HG03439 (cell line): ENCODE data around the gene EGFL7.

Source experiments
- ATAC-seq: cut with Tn5 transposase; IDR thresholded peaks from one replicate; pipeline ENCODE4 v1.9.1; 2021; ENCODE audit warnings: mild to moderate bottlenecking, moderate library complexity; ENCODE audit not compliant: unreplicated experiment

Gene EGFL7

DNA sequence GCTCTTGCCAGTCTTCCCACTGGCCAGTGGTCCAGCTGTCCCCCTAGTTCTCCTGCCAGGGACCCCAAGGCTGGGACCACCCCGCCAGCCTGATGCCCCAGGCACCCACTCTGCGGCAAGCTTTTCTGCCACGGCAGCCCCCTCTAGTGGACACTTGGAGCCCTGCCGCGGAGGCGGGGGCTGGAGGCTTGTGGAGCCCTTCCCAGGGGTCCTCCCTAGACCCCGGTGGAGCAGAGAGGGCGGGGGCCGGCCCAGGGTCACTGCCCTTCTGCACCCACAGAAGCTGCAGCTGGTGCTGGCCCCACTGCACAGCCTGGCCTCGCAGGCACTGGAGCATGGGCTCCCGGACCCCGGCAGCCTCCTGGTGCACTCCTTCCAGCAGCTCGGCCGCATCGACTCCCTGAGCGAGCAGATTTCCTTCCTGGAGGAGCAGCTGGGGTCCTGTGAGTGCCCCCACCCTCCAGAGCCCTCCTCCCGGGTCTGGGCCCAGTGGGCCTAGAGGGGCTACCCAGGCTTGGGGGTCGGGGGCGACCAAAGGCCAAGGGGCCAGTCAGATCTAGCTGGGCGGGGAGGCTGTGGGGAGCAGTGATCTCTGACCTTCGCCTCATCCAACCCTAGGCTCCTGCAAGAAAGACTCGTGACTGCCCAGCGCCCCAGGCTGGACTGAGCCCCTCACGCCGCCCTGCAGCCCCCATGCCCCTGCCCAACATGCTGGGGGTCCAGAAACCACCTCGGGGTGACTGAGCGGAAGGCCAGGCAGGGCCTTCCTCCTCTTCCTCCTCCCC, 9.1 kb downstream of the EGFL7 start:
- no peak for ATAC-seq

DNA sequence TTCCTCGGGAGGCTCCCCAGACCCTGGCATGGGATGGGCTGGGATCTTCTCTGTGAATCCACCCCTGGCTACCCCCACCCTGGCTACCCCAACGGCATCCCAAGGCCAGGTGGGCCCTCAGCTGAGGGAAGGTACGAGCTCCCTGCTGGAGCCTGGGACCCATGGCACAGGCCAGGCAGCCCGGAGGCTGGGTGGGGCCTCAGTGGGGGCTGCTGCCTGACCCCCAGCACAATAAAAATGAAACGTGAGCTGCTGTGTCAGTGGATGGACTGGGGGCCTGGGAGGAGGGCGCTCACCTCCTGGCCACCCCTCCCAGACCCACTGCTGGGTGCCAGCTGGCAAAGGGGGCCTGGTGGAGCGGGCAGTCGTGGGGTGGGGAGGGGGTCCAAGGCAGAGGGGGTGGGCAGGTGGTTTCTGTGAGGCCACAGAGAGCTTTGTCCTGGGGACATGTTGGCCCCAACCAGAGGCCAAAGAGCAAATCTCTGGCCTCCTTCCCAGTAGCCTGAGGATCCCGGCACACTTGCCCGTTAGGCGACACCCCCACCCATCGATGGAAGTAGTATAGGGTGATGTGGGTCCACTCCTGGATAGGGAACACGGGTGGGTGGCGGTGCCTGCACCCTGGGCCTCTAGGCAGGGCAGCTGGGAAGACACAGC, 9.8 kb downstream of the EGFL7 start:
- no peak for ATAC-seq

DNA sequence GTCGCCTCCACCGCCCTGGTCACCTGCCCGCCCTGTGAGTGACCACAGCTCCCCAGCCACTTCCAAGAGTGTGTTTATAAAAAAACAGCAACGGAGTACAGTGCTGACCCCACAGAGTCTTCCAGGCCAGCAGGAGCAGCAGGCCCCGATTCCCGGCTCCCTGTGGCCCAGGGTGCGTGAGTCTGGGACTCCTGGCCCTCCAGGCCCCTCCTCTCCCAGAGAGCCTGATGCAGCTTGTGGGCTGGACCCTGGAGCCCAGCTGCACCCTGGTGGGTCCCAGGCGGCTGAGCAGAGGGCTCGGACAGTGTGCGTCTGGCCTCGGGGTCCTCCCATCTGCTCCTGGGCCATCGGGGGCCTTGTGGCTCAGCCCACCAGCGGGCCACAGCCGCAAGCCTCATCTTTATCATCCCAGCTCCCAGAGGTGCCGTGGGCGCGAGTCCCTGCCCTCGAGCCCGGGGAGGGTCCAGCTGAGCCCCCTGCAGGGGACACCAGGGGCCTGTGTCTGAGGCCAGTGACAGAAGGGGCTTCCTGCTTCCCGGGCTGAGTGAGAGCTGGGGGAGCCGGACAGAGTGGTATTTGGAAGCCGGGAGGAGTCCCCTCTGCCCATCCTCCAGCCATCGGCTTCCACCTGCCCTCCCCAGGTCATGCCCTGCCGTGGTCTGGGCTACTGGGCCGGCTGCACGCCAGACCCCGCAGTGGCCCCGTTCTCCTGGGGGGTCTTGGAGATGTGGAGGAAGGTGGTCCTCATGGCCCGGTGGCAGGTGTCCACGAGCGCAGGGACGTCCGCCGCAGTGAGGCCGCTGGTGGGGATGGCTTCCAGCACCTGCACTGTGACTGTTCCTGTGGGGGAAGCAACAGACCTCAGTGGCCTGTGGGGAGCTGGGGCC, 10.6 kb downstream of the EGFL7 start:
- ATAC-seq: no peak

- no peak for ATAC-seq
Observed at GRCh38 chr9:136673975-136674785, 11.5 kb downstream of the EGFL7 start.

DNA sequence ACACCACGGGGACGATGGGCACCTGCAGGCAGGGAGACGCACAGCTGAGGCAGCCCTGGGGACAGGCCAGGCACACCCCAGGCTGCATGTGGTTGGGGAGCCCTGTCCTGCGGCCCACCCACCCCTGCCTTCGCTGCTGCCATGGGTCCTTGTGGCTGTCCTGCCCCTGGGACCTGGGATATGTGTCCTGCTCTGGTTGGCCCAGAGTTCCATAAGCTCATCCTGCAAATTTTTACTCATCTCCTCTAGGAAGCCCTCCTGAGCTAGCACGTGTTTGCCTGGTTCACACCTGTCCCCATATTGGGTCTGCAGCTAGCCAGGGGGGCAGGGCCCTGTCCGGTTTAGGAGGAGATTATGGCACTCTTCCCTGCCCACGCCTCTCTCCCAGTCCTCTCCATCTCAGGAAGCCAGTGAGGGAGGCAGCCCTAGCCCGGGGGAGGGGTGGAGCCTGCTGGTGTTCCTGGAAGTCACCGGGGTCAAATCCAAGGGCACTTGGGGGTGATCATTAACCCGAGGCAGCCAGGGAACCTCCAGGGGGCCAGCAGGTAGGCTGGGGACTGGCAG, 12.2 kb downstream of the EGFL7 start:
- ATAC-seq: no peak

GRCh38 chr9:136675477-136676296, 13.0 kb downstream of the EGFL7 start:
- no peak for ATAC-seq

DNA sequence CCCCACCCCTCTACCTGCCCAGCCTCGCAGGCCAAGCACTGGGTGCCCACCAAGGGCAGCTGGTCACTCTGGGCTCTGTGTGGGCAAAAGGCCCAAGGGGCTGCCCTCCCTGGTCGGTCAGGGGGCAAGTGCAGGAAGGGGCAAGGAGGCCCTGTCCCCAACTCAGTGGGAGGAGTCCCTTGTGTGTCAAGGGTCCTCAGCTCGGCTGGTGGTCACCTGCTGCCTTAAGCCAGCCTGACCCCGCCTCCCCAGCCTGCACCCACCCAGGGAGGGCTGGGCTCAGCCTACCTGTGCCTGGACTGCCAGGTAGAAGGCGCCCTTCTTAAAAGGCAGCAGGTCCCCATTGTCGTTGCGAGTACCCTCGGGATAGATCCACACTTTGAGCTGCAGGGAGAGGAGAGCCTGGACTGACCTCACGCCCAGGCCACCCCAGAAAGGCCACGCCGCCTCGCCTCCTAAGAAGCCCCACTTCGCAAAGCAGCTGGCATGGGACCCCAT, 13.6 kb downstream of the EGFL7 start:
- ATAC-seq: no peak

DNA sequence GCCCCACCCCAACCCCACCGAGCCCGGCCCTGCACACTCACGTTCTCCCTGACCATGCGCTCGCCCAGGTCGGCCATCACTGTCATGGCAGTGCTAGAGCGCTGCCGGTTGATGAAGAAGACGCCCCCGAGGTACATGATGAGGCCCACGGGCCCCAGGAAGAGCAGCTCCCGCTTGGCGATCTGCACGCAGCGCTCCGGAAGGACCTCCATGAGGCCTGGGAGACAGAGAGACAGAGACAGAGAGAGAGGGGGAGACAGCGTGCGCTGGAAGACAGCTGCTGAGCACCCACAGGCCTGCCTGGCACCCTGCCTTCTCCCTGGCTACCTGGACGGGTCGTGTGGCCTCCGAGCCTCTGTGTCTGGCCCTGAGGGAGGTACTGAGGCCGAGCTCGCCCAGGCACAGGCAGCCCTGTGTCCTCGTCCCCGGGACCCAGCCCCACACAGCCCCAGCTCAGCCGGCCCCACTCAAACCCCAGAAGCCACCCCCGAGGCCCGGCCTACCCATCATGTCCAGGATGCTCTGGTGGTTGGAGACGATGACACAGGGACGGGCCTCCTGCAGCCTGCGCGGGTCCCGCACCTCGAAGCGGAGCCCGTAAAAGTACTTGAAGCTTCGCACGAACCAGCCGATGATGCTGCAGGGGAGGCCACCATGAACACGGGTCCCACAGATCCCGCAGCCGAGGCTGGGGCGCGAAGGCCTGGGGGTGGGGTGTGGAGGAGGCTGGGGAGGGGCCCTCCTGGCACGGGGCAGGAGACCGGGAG, 14.4 kb downstream of the EGFL7 start:
- no peak for ATAC-seq

- ATAC-seq: no peak
Observed at GRCh38 chr9:136678034-136678433, 15.3 kb downstream of the EGFL7 start.

DNA sequence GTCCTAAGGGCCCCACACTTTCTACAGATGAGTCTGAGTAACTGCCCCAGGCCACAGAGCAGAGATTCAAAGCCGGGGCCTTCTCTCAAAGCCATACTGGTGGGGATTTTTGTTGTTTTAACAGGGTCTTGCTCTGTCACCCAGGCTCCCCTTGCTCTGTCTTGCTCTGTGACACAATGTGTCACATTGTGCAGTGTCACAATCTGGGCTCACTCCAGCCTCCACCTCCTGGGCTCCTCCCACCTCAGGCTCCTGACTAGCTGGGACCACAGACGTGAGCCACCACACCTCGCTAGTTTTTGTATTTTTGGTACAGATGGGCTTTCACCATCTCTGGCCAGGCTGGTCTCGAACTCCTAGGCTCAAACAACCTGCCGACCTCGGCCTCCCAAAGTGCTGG, 15.9 kb downstream of the EGFL7 start:
- no peak for ATAC-seq

DNA sequence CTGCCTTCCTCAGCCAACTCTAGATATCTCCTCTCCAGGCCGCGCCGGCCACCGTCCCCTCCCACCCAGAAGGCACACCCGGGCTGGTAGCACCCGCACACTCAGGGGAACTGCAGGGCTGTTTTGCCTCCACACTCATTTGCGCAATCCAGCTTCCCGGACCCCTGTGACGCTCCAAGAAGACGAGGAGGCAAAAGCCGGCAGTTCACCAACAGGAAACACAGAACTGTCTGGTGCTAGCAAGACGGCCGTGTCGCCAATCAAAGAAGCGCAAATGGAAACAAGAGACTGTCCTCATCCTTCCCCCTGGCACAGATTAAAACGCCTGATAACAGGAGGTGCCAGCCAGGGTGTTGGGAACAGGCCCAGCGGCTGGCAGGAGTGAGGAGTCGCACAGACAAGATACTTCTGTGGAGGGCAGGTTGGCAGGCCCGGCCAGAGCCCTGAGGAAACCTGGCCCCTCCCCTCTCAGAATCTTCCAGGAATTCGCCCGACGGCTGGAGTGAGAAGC, 16.8 kb downstream of the EGFL7 start:
- ATAC-seq: no peak

DNA sequence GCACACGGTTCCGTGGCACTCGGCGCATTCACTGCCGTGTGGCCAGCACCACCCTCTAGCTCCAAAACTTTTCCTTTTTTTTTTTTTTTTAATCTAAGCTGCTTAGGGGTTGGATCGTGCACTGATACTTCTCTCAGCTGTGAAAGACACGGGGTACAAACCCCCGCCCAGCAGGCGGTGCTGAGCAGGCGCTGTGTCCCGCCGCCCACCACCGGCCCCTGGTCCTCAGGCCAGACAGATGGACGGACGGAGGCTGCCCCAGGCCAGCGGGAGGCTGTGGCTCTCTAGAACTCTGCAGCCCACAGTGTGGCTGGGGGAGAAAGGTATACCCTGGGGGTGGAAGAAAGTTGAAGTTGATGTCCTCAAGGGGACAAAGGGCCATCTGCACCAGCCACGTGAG, 18.3 kb downstream of the EGFL7 start:
- no peak for ATAC-seq

- ATAC-seq: no peak
Observed at GRCh38 chr9:136681945-136682699, 19.4 kb downstream of the EGFL7 start.

GRCh38 chr9:136682710-136683109, 20.0 kb downstream of the EGFL7 start:
- no peak for ATAC-seq

DNA sequence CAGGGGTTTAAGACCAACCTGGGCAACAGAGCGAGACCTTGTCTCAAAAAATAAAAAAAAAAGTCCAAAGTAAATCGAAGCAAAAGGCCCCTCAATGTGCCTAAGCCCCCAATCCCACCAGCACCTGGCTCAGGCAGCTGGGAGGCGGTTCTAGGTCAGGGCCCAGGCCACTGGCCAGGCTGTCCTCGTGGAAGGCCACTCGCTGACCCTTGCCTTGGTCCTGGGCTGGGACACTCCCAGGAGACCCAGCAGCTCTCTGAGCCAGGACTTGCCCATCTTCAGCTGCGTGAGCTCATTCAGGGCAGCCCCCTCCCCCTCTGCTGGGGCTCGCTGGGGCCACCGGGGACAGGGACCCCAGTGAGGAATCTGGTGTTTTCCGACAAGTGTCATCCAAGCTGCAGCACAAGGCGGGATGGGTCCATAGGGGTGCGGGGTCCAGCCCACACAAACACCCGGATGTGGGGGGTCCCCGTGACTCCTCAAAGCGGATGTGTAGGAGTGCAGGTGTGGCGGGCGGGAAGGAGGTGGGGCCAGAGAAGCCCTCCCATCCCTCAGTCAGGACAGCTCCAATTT, 20.5 kb downstream of the EGFL7 start:
- no peak for ATAC-seq

DNA sequence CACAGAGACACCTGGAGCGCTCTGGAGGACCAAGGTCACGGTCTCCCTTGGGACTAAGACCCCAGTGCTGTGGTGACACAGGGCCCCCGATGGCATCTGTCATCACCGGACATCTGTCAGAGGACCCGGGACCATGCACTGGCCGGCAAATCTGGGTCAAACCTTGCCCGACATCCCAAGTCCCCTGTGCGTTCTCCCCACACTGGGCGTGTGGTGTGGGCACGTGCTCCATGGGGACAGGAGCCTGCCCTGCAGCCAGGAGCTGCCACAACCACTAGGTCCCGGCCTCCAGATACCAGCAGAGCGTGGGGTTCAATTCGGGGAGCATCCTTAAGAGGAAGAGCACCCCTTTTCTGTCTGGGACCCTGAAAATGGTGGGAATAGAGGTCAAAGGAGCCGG, 21.0 kb downstream of the EGFL7 start:
- ATAC-seq: no peak

DNA sequence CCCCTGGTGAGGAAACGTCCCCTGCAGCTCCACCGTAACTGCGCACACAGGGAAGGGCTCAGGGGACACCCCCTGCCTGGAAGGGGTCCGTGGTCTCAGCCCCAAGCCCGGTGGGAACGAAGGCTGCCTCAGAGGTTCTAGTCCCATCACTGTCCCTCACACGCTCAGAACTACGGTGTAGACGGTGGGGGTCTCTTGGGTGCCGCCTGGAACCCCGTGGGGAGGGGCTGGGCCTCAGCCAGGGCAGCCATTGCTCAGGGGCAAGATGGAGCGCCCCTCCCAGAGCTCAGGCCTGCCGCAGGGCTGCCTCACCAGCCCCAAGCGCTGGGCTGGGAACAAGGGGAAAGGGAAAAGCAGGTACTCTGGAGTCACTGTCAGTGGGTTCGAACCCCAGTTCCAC, 21.6 kb downstream of the EGFL7 start:
- no peak for ATAC-seq
